ENCODE results near the gene BRICD5.

Gene BRICD5

DNA sequence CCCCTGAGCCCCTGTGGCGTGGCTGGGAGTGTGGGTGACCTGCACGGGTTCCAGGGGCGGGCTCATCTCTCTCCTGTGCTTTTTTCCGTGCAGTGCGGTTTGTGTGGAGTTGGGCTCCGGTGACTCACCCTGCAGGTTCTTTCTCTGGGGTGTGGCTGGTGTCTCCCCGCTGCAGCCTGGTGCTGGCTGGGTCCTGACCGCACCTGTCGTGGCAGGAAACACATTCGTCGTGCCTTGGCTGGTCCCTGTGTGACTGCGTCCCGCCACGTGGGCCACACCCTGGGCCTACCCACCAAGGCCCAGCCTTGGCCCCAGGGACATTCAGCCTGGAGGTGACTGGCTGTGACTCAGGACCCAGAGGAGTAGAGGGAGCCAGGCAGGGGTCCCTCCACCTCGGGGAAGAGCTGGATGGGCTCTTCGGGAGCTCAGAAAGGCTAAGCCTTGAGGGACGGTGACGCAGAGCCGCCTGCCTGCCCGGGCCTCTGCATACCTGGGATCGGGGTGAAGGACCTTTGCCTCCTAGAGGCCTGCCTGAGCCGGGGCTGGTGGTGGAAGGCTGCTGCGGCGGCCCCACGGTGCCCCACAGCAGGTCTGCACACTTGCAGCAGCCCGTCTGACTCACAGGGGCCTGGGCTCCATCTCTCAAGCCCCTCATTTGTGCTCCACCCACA lies 47.3 kb downstream of the BRICD5 start:
- DNase-seq = no peak

DNA sequence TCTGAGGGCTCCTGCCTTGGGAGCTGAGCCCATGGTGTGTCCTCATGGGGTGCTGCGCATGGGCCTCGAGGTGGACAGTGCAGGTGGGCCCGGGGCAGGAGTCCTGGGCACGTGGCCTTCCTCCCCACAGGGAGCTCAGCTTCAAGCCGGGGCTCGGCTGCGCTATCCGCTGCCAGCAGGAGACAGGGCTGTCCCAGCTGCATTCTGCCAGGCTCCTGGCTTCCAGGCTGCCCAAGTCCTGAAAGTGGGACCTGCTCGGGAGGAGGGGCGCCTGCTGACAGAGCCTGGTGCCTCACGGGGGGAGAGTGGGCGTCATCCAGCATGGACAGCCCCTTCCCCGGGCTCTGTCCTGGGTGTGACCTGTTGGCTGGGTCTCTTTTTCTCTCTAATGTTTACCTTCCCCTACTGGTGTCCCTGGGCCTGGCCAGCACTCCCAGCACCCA lies 48.0 kb downstream of the BRICD5 start:
- DNase-seq = no peak

DNA sequence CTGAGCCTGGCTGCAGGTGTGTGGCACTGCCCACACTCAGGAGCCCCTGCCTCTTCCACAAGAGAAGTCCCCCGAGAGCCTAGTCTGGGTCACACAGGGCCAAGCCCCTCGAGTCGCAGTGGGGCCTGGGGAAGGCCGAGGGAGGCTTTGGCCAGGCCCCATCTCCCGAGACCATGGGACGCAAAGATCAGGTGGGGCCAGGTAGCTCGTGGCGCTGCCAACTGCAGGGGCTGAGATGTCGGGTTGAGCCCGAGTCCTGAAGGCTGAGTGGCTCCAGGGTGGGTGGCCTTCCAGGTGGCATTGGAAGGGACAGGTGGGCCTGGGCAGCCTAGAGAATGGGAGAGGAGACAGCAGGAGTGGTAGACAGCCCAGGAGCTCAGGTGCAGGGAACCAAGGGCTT lies 48.8 kb downstream of the BRICD5 start:
- no peak for DNase-seq

DNA sequence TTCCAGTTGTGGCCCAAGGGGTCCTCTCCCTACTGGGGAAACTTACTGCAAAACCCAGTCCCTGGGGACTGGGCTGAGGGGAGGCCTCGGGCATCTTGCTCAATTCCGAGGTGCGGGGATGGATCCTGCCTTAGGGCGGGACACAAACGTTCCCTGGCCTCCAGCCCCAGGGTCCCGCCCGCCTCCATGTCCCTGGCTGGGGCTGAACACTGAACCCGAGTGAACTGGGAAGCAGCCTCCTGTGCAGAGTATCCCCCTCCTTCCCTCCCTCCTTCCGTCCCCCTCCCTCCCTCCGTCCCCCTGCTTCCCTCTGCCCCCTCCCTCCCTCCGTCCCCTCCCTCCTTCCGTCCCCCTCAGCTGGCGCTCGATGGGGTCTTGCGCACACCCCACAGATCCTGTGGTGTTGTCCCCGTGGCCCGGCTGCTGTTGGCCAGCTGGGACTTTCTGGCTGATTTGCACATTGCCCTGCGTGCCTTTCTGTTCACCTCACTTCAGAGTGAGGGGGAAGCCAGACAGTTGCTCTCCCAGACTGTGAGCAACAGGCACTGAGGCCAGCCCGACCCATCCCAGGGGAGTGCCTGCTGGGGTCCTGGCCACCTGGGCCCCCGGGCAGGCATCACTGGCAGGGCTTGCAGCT lies 49.6 kb downstream of the BRICD5 start:
- no peak for DNase-seq

Data from inflammatory macrophage (primary cell).